Measurements from ENCODE around the gene UBXN6.

Gene UBXN6

GRCh38 chr19:4496304-4496703 lies 38.7 kb upstream of the UBXN6 start:
- DNase-seq, result no peak
- H3K4me3 ChIP-seq (ENCODE audit: low read depth, low read length), result no peak overlapping the region
- in situ Hi-C loops (cut with HindIII; ENCODE audit: low pct_ligation_motif_present, low sequenced_read_pairs), result no loop called here
- H3K27me3 ChIP-seq (replicated peaks), result no peaks in the 10 kb centered on the region
- peaks cover 79% of the 10 kb centered on the region for H3K36me3 ChIP-seq (replicated peaks)
- H3K27ac ChIP-seq, result no peak overlapping the region
- TF ChIP-seq, protein P1, sequence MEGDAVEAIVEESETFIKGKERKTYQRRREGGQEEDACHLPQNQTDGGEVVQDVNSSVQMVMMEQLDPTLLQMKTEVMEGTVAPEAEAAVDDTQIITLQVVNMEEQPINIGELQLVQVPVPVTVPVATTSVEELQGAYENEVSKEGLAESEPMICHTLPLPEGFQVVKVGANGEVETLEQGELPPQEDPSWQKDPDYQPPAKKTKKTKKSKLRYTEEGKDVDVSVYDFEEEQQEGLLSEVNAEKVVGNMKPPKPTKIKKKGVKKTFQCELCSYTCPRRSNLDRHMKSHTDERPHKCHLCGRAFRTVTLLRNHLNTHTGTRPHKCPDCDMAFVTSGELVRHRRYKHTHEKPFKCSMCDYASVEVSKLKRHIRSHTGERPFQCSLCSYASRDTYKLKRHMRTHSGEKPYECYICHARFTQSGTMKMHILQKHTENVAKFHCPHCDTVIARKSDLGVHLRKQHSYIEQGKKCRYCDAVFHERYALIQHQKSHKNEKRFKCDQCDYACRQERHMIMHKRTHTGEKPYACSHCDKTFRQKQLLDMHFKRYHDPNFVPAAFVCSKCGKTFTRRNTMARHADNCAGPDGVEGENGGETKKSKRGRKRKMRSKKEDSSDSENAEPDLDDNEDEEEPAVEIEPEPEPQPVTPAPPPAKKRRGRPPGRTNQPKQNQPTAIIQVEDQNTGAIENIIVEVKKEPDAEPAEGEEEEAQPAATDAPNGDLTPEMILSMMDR (IDR thresholded peaks at IDR 0.05; ENCODE audit: low read depth, low read length, missing control alignments), result no peak

DNA sequence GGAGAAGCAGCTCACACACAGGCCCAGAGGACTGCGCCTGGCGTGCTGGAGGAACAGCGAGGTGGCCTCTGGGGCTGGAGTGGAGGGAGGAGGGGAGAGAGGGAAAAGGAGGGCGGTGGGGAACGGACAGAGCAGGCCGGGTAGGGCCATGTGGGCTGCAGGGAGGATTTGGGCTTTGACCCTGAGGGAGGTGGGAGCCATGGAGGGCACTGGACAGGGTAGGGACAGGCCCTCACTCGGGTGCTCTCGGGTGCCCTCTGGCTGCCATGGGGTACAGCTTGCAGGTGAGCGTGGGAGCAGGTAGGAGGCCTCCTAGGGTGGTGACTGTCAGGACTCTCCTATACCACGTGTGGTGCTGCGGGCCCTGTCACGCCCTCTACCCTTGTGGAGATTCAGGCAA lies 37.9 kb upstream of the UBXN6 start:
- in situ Hi-C loops (cut with HindIII; ENCODE audit: low pct_ligation_motif_present, low sequenced_read_pairs), result no loop called here
- no peak overlapping the region for H3K4me3 ChIP-seq (ENCODE audit: low read depth, low read length)
- no peak overlapping the region for H3K27ac ChIP-seq
- H3K27me3 ChIP-seq (replicated peaks), result no peaks in the 10 kb centered on the region
- peaks cover 74% of the 10 kb centered on the region for H3K36me3 ChIP-seq (replicated peaks)
- no peak for DNase-seq
- TF ChIP-seq, protein P1 (IDR thresholded peaks at IDR 0.05; ENCODE audit: low read depth, low read length, missing control alignments), result no peak

DNA sequence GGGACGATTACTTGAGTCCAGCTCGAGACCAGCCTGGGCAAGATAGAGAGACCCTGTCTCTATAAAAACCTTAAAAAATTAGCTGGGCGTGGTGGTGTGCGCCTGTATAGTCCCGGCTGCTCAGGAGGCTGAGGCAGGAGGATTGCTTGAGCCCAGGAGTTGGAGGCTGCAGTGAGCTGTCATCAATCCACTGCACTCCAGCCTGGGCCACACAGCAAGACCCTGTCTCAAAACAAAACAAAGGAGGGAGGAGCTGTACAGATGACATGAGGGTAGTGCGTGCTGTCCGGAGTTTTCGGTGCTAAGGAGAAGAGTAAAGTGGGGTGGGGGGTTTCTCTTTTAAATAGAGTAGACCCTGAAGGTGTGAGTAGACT lies 37.1 kb upstream of the UBXN6 start:
- Histone ChIP-seq H3K27me3 (replicated peaks) (no peaks in the 10 kb centered on the region), H3K27ac (no peak overlapping the region), H3K36me3 (replicated peaks) (peaks cover 74% of the 10 kb centered on the region), H3K4me3 (ENCODE audit: low read depth, low read length) (no peak overlapping the region)
- DNase-seq, result no peak
- in situ Hi-C loops (cut with HindIII; ENCODE audit: low pct_ligation_motif_present, low sequenced_read_pairs), result no loop called here
- TF ChIP-seq, protein P1 (IDR thresholded peaks at IDR 0.05; ENCODE audit: low read depth, low read length, missing control alignments), result no peak

GRCh38 chr19:4493929-4494690 lies 36.5 kb upstream of the UBXN6 start:
- Histone ChIP-seq H3K27me3 (replicated peaks) (no peaks in the 10 kb centered on the region), H3K4me3 (ENCODE audit: low read depth, low read length) (no peak overlapping the region), H3K27ac (no peak overlapping the region), H3K36me3 (replicated peaks) (peaks cover 79% of the 10 kb centered on the region)
- no peak for DNase-seq
- in situ Hi-C loops (cut with HindIII; ENCODE audit: low pct_ligation_motif_present, low sequenced_read_pairs), result no loop called here
- TF ChIP-seq, protein P1 (IDR thresholded peaks at IDR 0.05; ENCODE audit: low read depth, low read length, missing control alignments), result no peak

DNA sequence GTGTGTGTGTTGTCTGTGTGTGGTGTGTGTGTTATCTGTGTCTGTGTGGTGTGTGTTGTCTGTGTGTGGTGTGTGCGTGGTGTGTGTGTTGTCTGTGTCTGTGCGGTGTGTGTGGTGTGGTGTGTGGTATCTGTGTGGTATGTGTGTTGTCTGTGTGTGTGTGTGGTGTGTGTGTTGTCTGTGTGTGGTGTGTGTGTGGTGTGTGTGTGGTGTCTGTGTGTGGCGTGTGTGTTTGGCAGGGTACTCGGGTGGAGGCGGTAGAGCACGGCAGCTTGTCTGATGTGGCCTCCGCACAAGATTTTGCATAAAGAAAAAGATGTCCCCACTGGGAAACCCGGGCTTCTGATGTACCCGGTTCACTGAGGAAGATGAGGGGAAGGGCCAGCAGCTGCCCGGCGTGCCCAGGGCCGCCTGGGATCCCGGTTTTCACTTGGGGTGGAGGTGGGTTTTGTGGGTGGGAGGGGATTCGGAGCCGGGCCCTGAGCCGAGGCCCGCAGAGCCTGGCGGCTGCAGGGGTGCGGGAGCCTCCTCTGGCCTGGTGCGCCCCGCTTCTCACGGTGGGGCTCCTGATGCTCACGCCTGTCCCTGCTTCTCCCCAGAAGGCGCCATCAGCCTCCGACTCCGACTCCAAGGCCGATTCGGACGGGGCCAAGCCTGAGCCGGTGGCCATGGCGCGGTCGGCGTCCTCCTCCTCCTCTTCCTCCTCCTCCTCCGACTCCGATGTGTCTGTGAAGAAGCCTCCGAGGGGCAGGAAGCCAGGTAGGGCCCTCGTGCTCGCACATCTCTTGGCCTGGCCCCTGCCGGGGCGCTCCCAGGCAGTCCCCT lies 35.7 kb upstream of the UBXN6 start:
- H3K36me3 ChIP-seq (replicated peaks), result peaks cover 79% of the 10 kb centered on the region

More for the DNA sequence above, 35.7 kb upstream of the UBXN6 start:
- Histone ChIP-seq H3K27me3 (replicated peaks) (no peaks in the 10 kb centered on the region), H3K4me3 (ENCODE audit: low read depth, low read length) (no peak overlapping the region), H3K27ac (no peak overlapping the region)
- TF ChIP-seq, protein P1 (IDR thresholded peaks at IDR 0.05; ENCODE audit: low read depth, low read length, missing control alignments), result no peak
- no peak for DNase-seq
- in situ Hi-C loops (cut with HindIII; ENCODE audit: low pct_ligation_motif_present, low sequenced_read_pairs), result no loop called here
